Fibroblast of the aortic adventitia (primary cell): ENCODE measurements around the gene PPP1R14B. TPM values are rescaled to one million over a fixed set of nuclear protein-coding genes. Genes with fewer than 3 reads are reported as not detected.

Experiments used
- DNase-seq: peaks from one replicate; pipeline ENCODE4 v3.0.0-alpha.2; 2010; ENCODE audit warnings: low read depth
- H3K4me3 ChIP-seq: 2 replicates; pipeline ENCODE4 v1.5.1; 2011; ENCODE audit warnings: low read depth, mild to moderate bottlenecking, control low read depth, low read length, moderate library complexity
- total RNA-seq: library from RNA; depleted of rRNA; stranded (reverse); fragments of >200 nt; gene quantifications from 2 replicates; pipeline ENCODE4 v1.2.3, GENCODE V29; 2012; ENCODE audit warnings: low replicate concordance
- TF ChIP-seq, protein P1 (sequence below): IDR thresholded peaks from 2 replicates; pipeline ENCODE4 v1.5.1; 2011; ENCODE audit warnings: mild to moderate bottlenecking, low read length, control low read depth, inconsistent platforms; ENCODE audit not compliant: insufficient read depth

PPP1R14B gene
- total RNA-seq, 1 donor: 264 TPM

DNA sequence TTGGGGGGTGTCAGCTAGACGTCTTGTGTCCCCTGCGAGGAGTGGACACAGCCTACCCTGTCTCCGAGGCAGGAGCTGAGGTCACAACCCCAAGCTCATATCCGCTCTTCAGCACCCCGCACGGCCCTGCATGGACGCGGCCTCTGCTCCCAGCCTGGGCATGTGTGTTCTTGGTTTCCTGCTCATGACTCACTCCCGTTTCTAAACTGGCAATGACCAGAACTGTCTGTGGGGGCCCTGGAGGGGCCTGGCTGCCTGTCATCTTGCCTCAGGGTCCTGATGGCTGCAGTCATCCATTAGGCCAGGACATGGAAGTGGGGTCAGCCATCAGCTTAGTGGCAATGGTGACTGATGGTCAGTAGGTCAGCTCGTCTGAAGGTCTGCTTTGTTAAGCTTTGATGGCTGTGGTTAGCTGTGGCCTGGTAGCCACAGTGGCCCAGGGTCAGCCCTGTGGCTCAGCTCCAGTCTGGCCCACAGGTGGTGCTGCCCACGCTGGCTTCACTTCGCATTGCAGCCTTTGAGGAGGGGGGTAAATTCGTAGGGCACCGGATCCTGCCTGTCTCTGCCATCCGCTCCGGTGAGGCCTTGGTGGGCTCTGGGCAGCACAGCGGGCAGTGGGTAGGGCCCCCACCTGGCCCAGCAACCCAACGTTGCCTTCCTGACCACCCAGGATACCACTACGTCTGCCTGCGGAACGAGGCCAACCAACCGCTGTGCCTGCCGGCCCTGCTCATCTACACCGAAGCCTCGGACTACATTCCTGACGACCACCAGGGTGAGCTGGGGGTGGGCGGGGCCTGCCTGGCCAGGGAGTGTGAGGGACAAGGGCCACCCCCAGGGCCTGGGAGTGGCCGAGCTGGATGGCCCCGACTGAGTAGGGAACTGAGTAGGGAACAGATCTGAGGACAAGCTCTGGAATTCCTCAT is 16.5 kb upstream of the PPP1R14B start:
- DNase-seq: no peak

DNA sequence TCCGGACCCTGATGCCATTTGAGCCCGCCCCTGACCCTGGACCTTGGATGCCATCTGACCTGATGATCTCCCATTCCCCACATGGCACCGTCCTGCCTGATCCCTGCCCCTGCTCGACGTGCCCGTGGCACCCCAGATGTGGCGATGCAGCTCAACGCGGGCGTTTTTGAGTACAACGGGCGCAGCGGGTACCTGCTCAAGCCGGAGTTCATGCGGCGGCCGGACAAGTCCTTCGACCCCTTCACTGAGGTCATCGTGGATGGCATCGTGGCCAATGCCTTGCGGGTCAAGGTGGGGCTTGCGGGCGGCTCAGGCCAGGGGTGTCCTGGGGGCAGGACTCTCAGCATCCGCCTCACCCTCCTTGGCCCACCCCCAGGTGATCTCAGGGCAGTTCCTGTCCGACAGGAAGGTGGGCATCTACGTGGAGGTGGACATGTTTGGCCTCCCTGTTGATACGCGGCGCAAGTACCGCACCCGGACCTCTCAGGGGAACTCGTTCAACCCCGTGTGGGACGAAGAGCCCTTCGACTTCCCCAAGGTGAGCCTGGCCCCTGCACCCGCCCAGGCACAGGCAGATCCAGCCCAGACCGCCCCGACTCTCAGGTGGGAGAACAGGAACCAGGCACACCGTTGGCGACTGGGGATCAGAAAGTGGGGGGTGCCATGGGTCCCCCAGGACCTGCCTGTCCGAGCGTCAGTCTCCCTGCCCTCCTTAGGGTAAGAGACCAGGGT is 15.7 kb upstream of the PPP1R14B start:
- DNase-seq: no peak
- H3K4me3 ChIP-seq: no peak overlapping the region
- TF ChIP-seq, protein P1, sequence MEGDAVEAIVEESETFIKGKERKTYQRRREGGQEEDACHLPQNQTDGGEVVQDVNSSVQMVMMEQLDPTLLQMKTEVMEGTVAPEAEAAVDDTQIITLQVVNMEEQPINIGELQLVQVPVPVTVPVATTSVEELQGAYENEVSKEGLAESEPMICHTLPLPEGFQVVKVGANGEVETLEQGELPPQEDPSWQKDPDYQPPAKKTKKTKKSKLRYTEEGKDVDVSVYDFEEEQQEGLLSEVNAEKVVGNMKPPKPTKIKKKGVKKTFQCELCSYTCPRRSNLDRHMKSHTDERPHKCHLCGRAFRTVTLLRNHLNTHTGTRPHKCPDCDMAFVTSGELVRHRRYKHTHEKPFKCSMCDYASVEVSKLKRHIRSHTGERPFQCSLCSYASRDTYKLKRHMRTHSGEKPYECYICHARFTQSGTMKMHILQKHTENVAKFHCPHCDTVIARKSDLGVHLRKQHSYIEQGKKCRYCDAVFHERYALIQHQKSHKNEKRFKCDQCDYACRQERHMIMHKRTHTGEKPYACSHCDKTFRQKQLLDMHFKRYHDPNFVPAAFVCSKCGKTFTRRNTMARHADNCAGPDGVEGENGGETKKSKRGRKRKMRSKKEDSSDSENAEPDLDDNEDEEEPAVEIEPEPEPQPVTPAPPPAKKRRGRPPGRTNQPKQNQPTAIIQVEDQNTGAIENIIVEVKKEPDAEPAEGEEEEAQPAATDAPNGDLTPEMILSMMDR: no peak

More for the DNA sequence above, 16.5 kb upstream of the PPP1R14B start:
- TF ChIP-seq, protein P1: no peak
- H3K4me3 ChIP-seq: no peak overlapping the region

DNA sequence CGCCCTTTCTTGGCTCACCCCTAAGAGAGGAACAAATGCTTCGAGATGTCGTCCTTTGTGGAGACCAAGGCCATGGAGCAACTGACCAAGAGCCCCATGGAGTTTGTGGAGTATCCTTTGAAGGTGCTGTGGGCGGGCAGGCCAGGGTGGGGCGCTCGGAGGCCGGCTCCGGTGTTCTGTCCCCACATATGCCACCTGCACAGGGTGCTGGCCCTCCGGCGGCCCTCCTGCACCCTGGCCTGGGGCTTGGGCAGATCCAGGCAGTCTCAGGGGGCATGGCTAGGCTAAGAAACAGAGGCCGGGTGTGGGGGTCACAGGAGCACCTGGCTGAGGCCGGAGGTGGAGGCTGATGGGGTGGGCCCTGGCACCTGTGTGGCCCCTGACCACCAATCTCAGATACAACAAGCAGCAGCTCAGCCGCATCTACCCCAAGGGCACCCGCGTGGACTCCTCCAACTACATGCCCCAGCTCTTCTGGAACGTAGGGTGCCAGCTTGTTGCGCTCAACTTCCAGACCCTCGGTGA is 14.9 kb upstream of the PPP1R14B start:
- H3K4me3 ChIP-seq: no peak overlapping the region
- DNase-seq: no peak
- TF ChIP-seq, protein P1: no peak

DNA sequence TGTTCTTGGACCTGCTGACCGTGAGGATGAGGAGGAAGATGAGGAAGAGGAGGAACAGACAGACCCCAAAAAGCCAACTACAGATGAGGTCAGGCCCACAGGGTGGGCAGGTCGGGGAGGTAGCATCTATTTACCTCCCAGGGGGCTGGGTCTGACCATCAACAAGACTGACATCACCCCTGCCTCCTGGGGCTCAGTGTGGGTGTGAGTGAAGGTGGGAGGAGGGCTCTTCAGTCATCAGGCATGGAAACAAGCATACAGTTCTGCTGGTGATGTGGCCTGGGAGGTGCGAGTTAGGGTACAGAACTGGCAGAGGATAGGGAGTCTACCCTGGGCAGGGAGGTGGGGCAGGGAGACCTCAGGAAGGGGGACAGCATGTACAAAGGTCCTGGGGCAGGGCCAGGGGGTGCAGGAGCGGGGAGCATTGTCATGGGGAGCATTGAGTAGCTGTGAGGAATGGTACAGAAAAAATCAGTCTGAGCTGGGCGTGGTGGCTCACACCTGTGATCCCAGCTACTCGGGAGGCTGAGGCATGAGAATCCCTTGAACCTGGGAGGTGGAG is 13.5 kb upstream of the PPP1R14B start:
- no peak for DNase-seq
- TF ChIP-seq, protein P1: no peak
- no peak overlapping the region for H3K4me3 ChIP-seq

DNA sequence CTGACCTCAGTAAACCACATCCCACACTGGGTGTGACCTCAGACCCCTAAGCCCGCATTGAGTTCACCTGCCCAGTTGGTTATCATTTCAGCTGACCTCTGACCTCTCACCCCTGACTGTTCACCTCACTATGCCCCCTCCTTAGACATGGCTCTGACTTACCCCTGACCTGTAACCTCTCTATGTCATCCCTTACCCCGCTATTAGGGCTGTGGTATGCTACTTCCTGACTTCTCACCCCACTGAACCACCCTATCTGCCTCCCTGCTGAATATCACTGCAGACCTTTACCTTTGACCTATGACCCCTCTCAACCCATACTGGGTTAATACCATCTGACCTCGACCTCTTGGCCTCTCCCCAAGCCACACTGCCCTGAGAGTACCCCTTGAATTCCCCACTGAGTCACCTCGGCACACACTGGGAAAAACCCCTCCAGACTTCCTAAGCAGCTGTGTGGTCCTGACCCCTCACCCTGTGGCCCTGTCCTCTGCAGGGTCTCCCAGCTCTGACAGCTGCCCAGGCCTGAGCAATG is 12.9 kb upstream of the PPP1R14B start:
- no peak overlapping the region for H3K4me3 ChIP-seq
- TF ChIP-seq, protein P1: no peak
- DNase-seq: no peak

DNA sequence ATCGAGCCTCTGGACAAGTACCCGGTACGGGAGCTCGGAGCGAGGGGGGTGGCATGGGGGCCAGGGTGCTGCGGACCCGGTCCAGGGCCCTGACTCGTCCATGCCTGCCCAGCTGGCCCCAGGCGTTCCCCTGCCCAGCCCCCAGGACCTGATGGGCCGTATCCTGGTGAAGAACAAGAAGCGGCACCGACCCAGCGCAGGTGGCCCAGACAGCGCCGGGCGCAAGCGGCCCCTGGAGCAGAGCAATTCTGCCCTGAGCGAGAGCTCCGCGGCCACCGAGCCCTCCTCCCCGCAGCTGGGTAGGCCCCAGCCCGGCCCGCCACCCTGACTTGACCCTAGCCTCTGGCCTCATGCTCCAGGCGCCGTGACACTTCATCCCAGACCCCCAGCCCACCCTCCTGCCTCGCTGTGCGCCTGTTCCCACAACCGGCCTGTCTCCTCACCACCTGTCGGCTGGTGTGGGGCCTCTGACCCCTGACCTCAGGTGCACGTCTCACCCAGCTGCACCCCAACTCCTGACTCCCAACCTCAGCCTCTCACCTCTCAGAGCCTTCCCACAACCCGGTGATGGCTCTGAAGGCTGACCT is 12.3 kb upstream of the PPP1R14B start:
- DNase-seq: no peak
- TF ChIP-seq, protein P1: no peak

More for the DNA sequence above, 12.3 kb upstream of the PPP1R14B start:
- H3K4me3 ChIP-seq: no peak overlapping the region
